Stimulated activated CD8-positive, alpha-beta memory T cell treated with anti-CD3 and anti-CD28 coated beads, Interleukin-7, amount 100 ng/mL, for 48 hours (primary cell): Measurements from ENCODE around the gene HCRTR1.

Experiments used
- DNase-seq, 2 donors: peaks; one replicate each; pipeline ENCODE4 v3.0.0-alpha.2; 2020; ENCODE audit warnings: low read depth in 1 of 2; ENCODE audit errors: extremely low read depth in 1 of 2

HCRTR1 gene

GRCh38 chr1:31648641-31649357, 31.3 kb downstream of the HCRTR1 start:
- DNase-seq: no peak

- no peak for DNase-seq
These were observed 32.9 kb downstream of the HCRTR1 start for GRCh38 chr1:31650161-31651088.

- DNase-seq: no peak
These were observed 33.6 kb downstream of the HCRTR1 start for GRCh38 chr1:31651089-31651420.

- no peak for DNase-seq
These were observed 34.3 kb downstream of the HCRTR1 start for GRCh38 chr1:31651766-31652165.

GRCh38 chr1:31652891-31653499, 35.5 kb downstream of the HCRTR1 start:
- no peak for DNase-seq

- DNase-seq: no peak
These were observed 36.4 kb downstream of the HCRTR1 start for GRCh38 chr1:31653717-31654473.

GRCh38 chr1:31654474-31654776, 36.9 kb downstream of the HCRTR1 start:
- no peak for DNase-seq

GRCh38 chr1:31655104-31655503, 37.6 kb downstream of the HCRTR1 start:
- DNase-seq: no peak

- DNase-seq: no peak
These were observed 38.3 kb downstream of the HCRTR1 start for GRCh38 chr1:31655756-31656155.

- no peak for DNase-seq
These were observed 39.7 kb downstream of the HCRTR1 start for GRCh38 chr1:31657020-31657804.

GRCh38 chr1:31657972-31658510, 40.6 kb downstream of the HCRTR1 start:
- no peak for DNase-seq

- no peak for DNase-seq
These were observed 41.2 kb downstream of the HCRTR1 start for GRCh38 chr1:31658721-31659120.

- DNase-seq: no peak
These were observed 42.4 kb downstream of the HCRTR1 start for GRCh38 chr1:31659889-31660288.

- no peak for DNase-seq
These were observed 43.5 kb downstream of the HCRTR1 start for GRCh38 chr1:31660871-31661455.

GRCh38 chr1:31661856-31662255, 44.4 kb downstream of the HCRTR1 start:
- DNase-seq: no peak

- DNase-seq: no peak
These were observed 45.0 kb downstream of the HCRTR1 start for GRCh38 chr1:31662463-31662862.

- peak in 1 of 2 donors; percentile 18 for DNase-seq
These were observed 46.3 kb downstream of the HCRTR1 start for GRCh38 chr1:31663622-31664452.

- DNase-seq: no peak
These were observed 47.0 kb downstream of the HCRTR1 start for GRCh38 chr1:31664528-31664927.
